Measurements from ENCODE around the gene ZNF180.
"Not testable (repeated sequence)": the region's sequence is repeated elsewhere in the genome, so short reads cannot be mapped to it uniquely, and the experiment has no call there.

Gene ZNF180

GRCh38 chr19:44509478-44509877, 9.2 kb upstream of the ZNF180 start:
- TF ChIP-seq CTCF (IDR thresholded peaks at IDR 0.05; ENCODE audit: insufficient read depth, low read depth, low read length, missing control alignments), result no peak
- DNase-seq (ENCODE audit: low read depth), result no peak
- no peak overlapping the region for H3K4me3 ChIP-seq (ENCODE audit: low read depth, low read length)

GRCh38 chr19:44499559-44499958, 763 bp downstream of the ZNF180 start:
- no peak for DNase-seq (ENCODE audit: low read depth)
- TF ChIP-seq CTCF (IDR thresholded peaks at IDR 0.05; ENCODE audit: insufficient read depth, low read depth, low read length, missing control alignments), result no peak

GRCh38 chr19:44498988-44499387, 1.3 kb downstream of the ZNF180 start:
- no peak overlapping the region for H3K4me3 ChIP-seq (ENCODE audit: low read depth, low read length)
- no peak for DNase-seq (ENCODE audit: low read depth)
- no peak for TF ChIP-seq CTCF (IDR thresholded peaks at IDR 0.05; ENCODE audit: insufficient read depth, low read depth, low read length, missing control alignments)

More at GRCh38 chr19:44499559-44499958, 763 bp downstream of the ZNF180 start:
- peak overlapping the region; percentile 88 for H3K4me3 ChIP-seq (ENCODE audit: low read depth, low read length)

GRCh38 chr19:44496711-44497110, 3.6 kb downstream of the ZNF180 start:
- H3K4me3 ChIP-seq (ENCODE audit: low read depth, low read length), result no peak overlapping the region

GRCh38 chr19:44476559-44477408, 23.5 kb downstream of the ZNF180 start:
- peak; percentile 33 for DNase-seq (ENCODE audit: low read depth)

More at GRCh38 chr19:44496711-44497110, 3.6 kb downstream of the ZNF180 start:
- DNase-seq (ENCODE audit: low read depth), result no peak
- no peak for TF ChIP-seq CTCF (IDR thresholded peaks at IDR 0.05; ENCODE audit: insufficient read depth, low read depth, low read length, missing control alignments)

GRCh38 chr19:44468730-44469129, 31.6 kb downstream of the ZNF180 start:
- not testable (repeated sequence) for H3K4me3 ChIP-seq (ENCODE audit: low read depth, low read length); DNase-seq (ENCODE audit: low read depth)

More at GRCh38 chr19:44476559-44477408, 23.5 kb downstream of the ZNF180 start:
- no peak for TF ChIP-seq CTCF (IDR thresholded peaks at IDR 0.05; ENCODE audit: insufficient read depth, low read depth, low read length, missing control alignments)
- H3K4me3 ChIP-seq (ENCODE audit: low read depth, low read length), result no peak overlapping the region

GRCh38 chr19:44462600-44463286, 37.6 kb downstream of the ZNF180 start:
- H3K4me3 ChIP-seq (ENCODE audit: low read depth, low read length); DNase-seq (ENCODE audit: low read depth): not testable (repeated sequence)

GRCh38 chr19:44456016-44456415, 44.3 kb downstream of the ZNF180 start:
- H3K4me3 ChIP-seq (ENCODE audit: low read depth, low read length); DNase-seq (ENCODE audit: low read depth): not testable (repeated sequence)

All from GM12865 (cell line).